Right lobe of liver (tissue), 6 donors: ENCODE data around the gene KRTAP9-3. TPM values are rescaled to one million over a fixed set of nuclear protein-coding genes. Genes with fewer than 3 reads are reported as not detected.
"Not testable (repeated sequence)": the region's sequence is repeated elsewhere in the genome, so short reads cannot be mapped to it uniquely, and the experiment has no call there.

Source experiments
- ATAC-seq, 4 donors: fragments of 200-7000 bp; cut with Tn5 transposase; one replicate each; pipeline ENCODE4 v1.9.1; 2020; ENCODE audit warnings: mild to moderate bottlenecking in 4 of 4, moderate library complexity in 4 of 4
- DNase-seq, 3 donors: peaks; one replicate each; pipeline ENCODE4 v3.0.0-alpha.2; 2020
- H3K27ac ChIP-seq, 3 donors: fragments of 200-600 bp; one replicate each; pipeline ENCODE4 v1.8.0; 2022
- H3K27me3 ChIP-seq, 2 donors: fragments of 200-600 bp; one replicate each; pipeline ENCODE4 v1.8.0; 2022
- H3K36me3 ChIP-seq, 4 donors: fragments of 200-600 bp; sonication (generic) in 1 of 4; one replicate each; pipeline versions ENCODE4 v1.5.1 to v1.8.0; 2017 to 2022; ENCODE audit warnings: control low read depth in 1 of 4
- H3K4me1 ChIP-seq, 4 donors: fragments of 200-600 bp; sonication (generic) in 1 of 4; one replicate each; pipeline versions ENCODE4 v1.5.1 to v1.8.0; 2017 to 2022; ENCODE audit warnings: control low read depth in 1 of 4
- H3K4me3 ChIP-seq, 3 donors: fragments of 200-600 bp; one replicate each; pipeline ENCODE4 v1.8.0; 2022
- H3K9me3 ChIP-seq, 4 donors: fragments of 200-600 bp; sonication (generic) in 1 of 4; one replicate each; pipeline versions ENCODE4 v1.5.1 to v1.8.0; 2017 to 2022; ENCODE audit warnings: control low read depth in 1 of 4
- POLR2A ChIP-seq: fragments of 450-650 bp; IDR thresholded peaks from one replicate; pipeline ENCODE4 v1.6.1; 2017; ENCODE audit warnings: antibody characterized with exemption, mild to moderate bottlenecking
- WGBS: methylation state at CpG from one replicate; pipeline ENCODE4 v1.1.6; 2018; ENCODE audit warnings: low coverage, low lambda C conversion rate; ENCODE audit not compliant: insufficient coverage; ENCODE audit errors: missing lambda C conversion rate; 5-methylcytosine and 5-hydroxymethylcytosine counted together
- intact Hi-C, 2 donors: fragments of 100-400 bp; cut with DNase I; formaldehyde crosslinking; loops; one replicate each; pipeline versions ENCODE4 v1.11.2 to v1.14.1; 2022
- total RNA-seq, 6 experiments: library from RNA; depleted of rRNA in 2 of 6; stranded (reverse); fragments of >200 nt in 2 of 6; fragmentation: NEBNext Ultra II Directional in 3 of 6; extraction: Animal tissue kit (Norgen Biotek cat#: 25700) in 3 of 6; gene quantifications; one replicate each; pipeline versions ENCODE4 v1.1.0 to v1.2.4, GENCODE V29; 2016 to 2023
- TF ChIP-seq, protein P1 (sequence below), 4 donors: fragments of 200-600 bp in 3 of 4; fragments of 450-650 bp in 1 of 4; IDR thresholded peaks; one replicate each; pipeline versions ENCODE4 v1.5.1 to v1.8.0; 2016 to 2022; ENCODE audit warnings: antibody characterized with exemption in 4 of 4, mild to moderate bottlenecking in 2 of 4
- donor health status: DM: no; HTN: yes; CAD: no.
- donor health status: DM: no; HTN: no; CAD: no.
- donor health status: DM: no; HTN: no; CAD: no.
- donor health status: DM: no; HTN: yes; CAD: no.
- donor health status: DM: no; HTN: yes; CAD: no.

The KRTAP9-3 gene
- total RNA-seq, 6 experiments from 2014 or later = not detected

- 71% methylated on average over 1 of the region's 1 CpG for WGBS
- H3K27me3 ChIP-seq = no peaks in the 10 kb centered on the region
- H3K4me3 ChIP-seq = no peak overlapping the region
- DNase-seq (no peak), ATAC-seq (no peak)
- H3K9me3 ChIP-seq = no peaks in the 10 kb centered on the region
- H3K4me1 ChIP-seq = no peaks in the 10 kb centered on the region
- no peak overlapping the region for H3K27ac ChIP-seq
- TF ChIP-seq POLR2A = no peak
- TF ChIP-seq, protein P1, sequence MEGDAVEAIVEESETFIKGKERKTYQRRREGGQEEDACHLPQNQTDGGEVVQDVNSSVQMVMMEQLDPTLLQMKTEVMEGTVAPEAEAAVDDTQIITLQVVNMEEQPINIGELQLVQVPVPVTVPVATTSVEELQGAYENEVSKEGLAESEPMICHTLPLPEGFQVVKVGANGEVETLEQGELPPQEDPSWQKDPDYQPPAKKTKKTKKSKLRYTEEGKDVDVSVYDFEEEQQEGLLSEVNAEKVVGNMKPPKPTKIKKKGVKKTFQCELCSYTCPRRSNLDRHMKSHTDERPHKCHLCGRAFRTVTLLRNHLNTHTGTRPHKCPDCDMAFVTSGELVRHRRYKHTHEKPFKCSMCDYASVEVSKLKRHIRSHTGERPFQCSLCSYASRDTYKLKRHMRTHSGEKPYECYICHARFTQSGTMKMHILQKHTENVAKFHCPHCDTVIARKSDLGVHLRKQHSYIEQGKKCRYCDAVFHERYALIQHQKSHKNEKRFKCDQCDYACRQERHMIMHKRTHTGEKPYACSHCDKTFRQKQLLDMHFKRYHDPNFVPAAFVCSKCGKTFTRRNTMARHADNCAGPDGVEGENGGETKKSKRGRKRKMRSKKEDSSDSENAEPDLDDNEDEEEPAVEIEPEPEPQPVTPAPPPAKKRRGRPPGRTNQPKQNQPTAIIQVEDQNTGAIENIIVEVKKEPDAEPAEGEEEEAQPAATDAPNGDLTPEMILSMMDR (IDR thresholded peaks at IDR 0.05) = no peak
- H3K36me3 ChIP-seq = no peaks in the 10 kb centered on the region
- intact Hi-C loops = no loop called here
These were observed 19.0 kb downstream of the KRTAP9-3 start for GRCh38 chr17:41251261-41251660.

DNA sequence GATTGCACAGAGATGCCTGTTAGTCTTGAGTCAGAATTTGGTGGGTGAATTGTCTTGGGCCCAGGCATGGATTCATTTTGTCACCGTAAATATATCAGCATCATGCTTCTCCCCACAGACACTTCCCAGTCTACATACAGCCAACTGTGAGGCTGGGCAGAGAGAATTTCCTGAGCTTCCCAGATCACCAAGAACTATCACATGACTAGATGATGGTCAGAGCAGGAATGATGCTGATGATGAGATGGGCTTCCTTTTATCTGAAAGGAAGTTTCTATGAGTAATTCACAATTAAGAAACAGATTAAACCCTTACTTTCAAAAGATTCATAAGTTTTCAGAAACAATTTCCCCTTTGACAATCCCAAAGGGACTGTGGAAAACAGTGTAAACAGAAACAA is 22.6 kb downstream of the KRTAP9-3 start:
- intact Hi-C loops = no loop called here
- TF ChIP-seq, protein P1 (IDR thresholded peaks at IDR 0.05) = no peak
- TF ChIP-seq POLR2A = no peak
- Histone ChIP-seq H3K4me1 (no peaks in the 10 kb centered on the region), H3K36me3 (no peaks in the 10 kb centered on the region), H3K4me3 (no peak overlapping the region), H3K27ac (no peak overlapping the region), H3K27me3 (peaks cover 0 to 4% of the 10 kb centered on the region in 2 donors), H3K9me3 (no peaks in the 10 kb centered on the region)
- DNase-seq = no peak
- no peak for ATAC-seq
- 50% methylated on average over 1 of the region's 1 CpG for WGBS

DNA sequence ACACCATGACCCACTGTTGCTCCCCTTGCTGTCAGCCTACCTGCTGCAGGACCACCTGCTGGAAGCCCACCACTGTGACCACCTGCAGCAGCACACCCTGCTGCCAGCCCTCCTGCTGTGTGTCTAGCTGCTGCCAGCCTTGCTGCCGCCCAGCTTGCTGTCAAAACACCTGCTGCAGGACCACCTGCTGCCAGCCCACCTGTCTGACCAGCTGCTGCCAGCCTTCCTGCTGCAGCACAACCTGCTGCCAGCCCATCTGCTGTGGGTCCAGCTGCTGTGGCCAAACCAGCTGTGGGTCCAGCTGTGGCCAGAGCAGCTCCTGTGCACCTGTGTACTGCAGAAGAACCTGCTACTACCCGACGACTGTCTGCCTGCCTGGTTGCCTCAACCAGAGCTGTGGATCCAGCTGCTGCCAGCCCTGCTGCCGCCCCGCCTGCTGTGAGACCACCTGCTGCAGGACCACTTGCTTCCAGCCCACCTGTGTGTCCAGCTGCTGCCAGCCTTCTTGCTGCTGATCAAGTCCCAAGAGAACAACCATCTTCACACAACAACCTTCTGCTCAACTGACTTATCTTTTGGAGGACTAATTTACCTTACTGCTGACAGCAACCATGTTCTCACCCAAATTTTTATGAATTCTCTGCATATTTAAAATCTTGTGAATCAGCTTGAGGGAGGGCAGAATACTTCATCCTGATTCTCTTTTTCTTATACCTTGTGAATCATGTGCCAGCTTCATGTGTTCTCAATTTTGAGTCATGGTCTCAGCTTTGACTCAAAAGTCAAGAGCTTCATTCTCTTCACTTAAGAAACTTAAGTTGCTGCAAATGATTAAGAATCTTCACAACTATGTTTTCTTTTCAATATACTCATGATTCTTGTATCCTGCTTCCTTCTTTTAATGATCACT is 23.4 kb downstream of the KRTAP9-3 start, which contains the start of gene KRTAP9-9:
Gene KRTAP9-9 (plus strand): TSS at position 4 of the 910 bp plus-strand sequence.
- DNase-seq, H3K27ac ChIP-seq, H3K4me3 ChIP-seq, ATAC-seq, H3K27me3 ChIP-seq, H3K36me3 ChIP-seq, intact Hi-C loops, H3K4me1 ChIP-seq, H3K9me3 ChIP-seq: not testable (repeated sequence)
- WGBS = no CpG with 5 or more reads among the region's 5 CpGs

GRCh38 chr17:41256291-41256685 is 24.0 kb downstream of the KRTAP9-3 start:
- Histone ChIP-seq H3K27me3 (peaks cover 0 to 4% of the 10 kb centered on the region in 2 donors), H3K4me1 (no peaks in the 10 kb centered on the region), H3K36me3 (no peaks in the 10 kb centered on the region), H3K4me3 (no peak overlapping the region), H3K9me3 (no peaks in the 10 kb centered on the region), H3K27ac (no peak overlapping the region)
- WGBS = 100% methylated on average over 1 of the region's 1 CpG
- DNase-seq (no peak), ATAC-seq (no peak)
- intact Hi-C loops = no loop called here
- TF ChIP-seq, protein P1 (IDR thresholded peaks at IDR 0.05) = no peak
- no peak for TF ChIP-seq POLR2A

DNA sequence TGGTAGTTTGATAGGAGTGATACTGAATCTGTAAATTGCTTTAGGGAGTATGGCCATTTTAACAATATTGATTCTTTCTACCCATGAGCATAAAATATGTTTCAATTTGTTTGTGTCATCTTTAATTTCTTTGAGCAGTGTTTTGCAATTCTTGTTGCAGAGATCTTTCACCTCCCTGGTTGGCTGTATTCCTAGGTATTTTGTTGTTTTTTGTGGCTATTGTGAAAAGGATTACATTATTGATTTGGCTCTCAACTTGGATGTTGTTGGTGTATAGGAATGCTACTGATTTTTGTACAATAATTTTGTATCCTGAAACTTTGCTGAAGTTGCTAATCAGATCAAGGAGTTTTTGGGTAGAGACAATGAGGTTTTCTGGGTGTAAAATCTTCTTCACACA is 26.2 kb downstream of the KRTAP9-3 start:
- TF ChIP-seq, protein P1 (IDR thresholded peaks at IDR 0.05) = no peak
- TF ChIP-seq POLR2A = no peak
- intact Hi-C loops = no loop called here

More for the DNA sequence above, 26.2 kb downstream of the KRTAP9-3 start:
- DNase-seq (no peak), ATAC-seq (no peak)
- no peak overlapping the region for H3K27ac ChIP-seq
- H3K4me3 ChIP-seq = no peak overlapping the region
- H3K9me3 ChIP-seq = no peaks in the 10 kb centered on the region
- H3K4me1 ChIP-seq = no peaks in the 10 kb centered on the region
- no peaks in the 10 kb centered on the region for H3K36me3 ChIP-seq
- H3K27me3 ChIP-seq = peaks cover 0 to 4% of the 10 kb centered on the region in 2 donors
